SKM-1 treated with dmso at 0.1 percent for 144 hours (cell line): ENCODE results near the gene CDH4.

Source experiments
- DNase-seq: peaks from one replicate; lab custom pipeline; 2025; ENCODE audit not compliant: unreplicated experiment; lab: John Stamatoyannopoulos, UW

The CDH4 gene

DNA sequence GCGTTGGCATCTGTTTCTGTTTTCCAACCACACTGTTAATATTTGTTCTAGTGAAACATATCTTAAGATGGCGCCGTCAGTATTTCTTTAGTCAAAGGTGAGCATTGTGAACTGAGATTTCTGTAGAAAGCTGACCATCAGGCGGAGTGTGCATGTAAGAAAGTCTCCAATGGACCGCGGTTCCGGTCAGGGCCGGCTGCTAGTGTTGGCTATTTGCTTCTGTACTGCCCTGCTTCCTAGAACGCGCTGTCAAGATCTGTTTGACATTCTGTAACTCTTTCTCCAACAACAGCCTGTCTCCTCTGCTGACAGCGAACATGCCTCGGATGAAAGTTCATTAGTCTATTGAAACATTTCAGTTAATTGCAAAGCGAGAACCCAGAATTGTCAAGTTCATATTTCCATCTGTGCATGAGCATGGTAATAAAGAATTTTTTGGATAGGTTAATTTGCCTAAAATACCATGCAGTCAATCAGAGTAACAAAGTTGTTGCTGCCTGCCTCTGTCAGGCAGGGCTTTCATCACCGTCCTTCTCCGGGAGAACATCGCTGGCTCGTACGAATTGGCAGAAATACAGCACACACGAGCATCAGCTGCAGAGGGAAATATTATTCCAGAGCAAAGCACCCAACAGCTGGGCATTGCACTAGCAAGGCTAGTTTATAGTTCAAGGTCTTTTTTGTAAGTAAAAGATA, 369.1 kb downstream of the CDH4 start:
- no peak for DNase-seq

GRCh38 chr20:61621852-61622251, 369.8 kb downstream of the CDH4 start:
- no peak for DNase-seq

- no peak for DNase-seq
These were observed 371.4 kb downstream of the CDH4 start for GRCh38 chr20:61623451-61623850.

- no peak for DNase-seq
These were observed 373.2 kb downstream of the CDH4 start for GRCh38 chr20:61625246-61625645.

DNA sequence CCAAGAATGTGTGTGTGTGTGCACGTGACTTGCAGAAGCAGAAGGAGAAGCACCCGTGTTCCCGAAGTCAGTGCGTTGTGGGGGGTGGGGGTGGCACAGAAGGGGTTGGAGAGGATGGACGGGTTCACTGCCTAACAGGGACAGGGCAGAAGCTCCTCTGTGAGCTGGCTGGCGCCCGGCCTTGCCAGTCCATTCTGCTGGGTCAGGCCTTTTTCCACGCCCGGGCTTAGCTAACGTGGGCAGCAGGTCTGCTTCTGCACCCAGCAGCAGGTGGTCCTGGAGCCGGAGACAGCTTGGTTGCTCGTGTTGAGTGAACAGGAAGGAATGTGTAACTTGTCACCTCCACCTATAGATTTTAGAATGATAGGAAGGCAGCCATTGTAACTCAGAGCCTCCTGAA, 374.4 kb downstream of the CDH4 start:
- no peak for DNase-seq

DNA sequence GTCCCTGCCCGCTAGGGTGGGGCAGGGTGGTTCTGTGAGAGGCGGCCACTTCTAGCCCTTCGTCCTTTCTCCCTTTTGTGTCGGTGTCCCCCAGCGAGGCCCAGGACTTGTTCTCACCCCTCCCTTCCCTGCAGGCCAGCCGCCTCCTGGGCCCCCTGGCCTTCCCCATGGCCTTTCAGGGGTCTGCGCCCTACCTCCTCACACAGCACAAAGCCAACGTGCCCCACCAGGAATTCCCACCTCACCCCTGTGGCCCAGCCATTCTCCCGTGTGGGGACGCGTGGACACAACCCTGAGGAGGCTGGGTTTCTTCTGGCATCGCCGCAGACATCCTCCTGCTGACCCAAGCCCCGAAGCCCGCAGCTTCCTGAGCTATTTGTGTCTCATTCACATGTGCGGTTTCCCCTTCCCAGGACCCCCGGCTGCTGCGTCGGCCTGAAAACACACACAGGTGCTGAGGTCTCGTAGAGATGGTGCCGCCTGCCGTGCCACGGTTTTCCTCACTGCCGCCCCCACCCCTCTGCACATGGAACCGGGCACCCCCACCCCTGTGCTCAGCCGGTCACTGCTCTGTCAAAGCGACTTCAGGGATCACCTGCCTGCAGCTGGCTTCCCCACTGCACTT, 375.8 kb downstream of the CDH4 start:
- no peak for DNase-seq

- no peak for DNase-seq
These were observed 376.4 kb downstream of the CDH4 start for GRCh38 chr20:61628480-61628879.

DNA sequence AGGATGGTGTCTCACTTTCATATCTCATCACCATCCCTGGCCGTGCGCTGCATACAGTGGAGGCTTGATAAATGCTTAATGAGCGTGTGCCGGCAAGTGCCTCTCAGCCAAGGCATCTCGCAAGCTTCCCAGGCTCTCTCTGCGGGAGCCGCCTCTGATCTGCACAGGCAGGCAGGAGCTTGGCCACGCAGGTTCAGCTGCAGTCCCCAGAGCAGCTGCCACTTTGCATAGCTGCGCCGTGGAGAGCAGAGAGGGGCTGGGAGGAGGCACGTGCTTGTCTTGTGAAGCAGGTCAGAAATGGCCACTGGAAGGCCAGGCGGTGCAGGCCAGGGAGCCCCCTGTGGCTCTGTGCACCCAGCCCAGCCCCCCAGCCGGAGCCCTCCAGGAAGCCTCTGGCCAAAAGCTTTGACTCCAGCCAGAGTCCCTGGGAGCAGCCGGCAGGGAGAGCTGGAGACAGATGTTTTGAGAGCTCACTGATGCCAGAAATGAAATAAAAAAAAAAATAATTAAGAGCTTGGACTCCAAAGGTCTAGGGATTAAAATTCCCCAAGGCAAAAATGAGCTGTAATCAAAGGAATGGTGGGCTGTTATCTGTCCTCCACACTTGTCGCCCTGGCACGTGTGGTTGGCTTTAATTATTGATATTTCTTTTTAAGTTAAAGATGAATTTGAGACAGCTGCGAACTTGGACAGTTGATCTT, 377.0 kb downstream of the CDH4 start:
- DNase-seq, result no peak

- DNase-seq, result no peak
These were observed 377.7 kb downstream of the CDH4 start for GRCh38 chr20:61629602-61630390.

DNA sequence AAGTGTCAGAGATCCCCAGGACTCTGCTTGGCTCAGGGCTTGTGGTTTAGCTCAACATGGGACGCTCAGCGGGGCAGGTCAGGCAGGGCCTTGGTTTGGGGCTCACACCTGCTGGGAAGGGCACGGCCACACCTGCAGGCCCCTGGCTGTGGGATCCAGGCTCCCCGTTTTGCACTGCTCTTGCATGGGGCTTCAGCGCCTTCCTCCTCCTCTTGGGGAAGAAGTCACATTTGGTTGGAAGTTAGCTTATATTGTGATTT, 378.3 kb downstream of the CDH4 start:
- no peak for DNase-seq

- no peak for DNase-seq
These were observed 378.8 kb downstream of the CDH4 start for GRCh38 chr20:61630816-61631215.

DNA sequence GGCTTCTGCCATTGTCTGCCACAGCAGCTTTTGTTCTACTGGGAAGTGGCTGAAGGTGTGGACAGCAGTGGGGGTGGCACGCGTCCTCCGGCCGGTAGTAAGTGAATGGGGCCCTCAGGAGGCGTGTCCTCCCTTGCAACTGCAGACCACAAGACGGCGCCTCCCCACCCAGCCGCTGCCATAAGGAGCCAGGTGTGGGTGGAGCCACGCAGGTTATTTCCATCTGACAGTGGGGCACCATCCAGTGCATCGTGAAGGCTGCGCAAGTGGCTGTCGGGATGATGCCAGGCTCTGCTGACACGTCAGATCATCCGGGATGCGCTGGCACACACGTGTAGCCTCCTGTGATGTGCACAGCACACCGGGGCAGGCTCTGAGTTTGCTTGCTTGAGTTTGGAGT, 379.7 kb downstream of the CDH4 start:
- no peak for DNase-seq

DNA sequence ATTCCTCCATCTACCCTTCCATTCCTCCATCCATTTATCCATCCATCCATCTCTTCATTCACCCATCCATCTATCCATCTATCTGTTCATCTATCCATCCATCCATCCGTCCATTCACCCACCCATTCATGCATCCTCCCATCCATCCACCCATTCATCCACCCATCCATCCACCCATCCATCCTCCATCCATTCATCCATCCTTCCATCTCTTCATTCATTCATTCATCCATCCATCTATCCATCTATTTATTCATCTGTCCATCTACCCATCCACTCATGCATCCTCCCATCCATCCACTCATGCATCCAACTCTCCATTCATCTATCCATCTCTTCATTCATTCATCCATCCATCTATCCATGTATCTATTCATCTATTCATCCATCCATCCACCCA, 380.9 kb downstream of the CDH4 start:
- DNase-seq, result no peak

DNA sequence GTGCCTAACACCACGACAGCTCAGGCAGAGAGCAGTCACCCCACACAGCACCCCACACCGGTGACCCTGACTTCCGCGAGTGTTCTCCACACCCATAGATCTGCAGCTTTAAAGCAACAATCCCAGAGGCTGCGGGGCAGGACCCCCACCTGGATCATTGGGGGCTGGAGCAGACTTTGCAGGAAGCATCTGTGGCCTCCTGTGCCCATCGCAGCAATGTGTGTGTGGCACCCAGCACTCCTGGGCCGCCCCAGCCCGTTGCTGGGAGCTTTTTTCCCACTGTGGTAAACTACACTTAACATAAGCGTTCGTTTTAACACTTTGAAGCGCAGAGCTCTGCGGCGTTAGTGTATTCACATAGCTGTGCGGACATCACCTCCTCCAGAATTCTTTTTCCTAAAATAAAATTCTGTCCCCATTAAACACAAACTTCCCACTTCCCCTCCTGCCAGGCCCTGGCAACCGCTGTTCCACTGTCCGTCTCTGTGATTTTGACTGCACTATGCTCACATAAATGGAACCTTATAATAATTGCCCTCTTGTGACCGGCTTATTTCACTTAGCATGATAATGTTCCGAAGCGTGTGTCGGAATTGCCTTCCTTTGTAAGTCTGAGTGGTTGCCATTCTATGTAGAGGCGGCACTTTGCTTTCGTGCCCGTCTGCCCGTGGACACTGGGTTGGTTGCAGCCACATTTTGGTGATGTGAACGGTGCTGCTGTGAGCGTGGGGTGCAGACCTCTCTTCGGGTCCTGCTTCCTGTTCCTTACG, 382.5 kb downstream of the CDH4 start:
- no peak for DNase-seq

DNA sequence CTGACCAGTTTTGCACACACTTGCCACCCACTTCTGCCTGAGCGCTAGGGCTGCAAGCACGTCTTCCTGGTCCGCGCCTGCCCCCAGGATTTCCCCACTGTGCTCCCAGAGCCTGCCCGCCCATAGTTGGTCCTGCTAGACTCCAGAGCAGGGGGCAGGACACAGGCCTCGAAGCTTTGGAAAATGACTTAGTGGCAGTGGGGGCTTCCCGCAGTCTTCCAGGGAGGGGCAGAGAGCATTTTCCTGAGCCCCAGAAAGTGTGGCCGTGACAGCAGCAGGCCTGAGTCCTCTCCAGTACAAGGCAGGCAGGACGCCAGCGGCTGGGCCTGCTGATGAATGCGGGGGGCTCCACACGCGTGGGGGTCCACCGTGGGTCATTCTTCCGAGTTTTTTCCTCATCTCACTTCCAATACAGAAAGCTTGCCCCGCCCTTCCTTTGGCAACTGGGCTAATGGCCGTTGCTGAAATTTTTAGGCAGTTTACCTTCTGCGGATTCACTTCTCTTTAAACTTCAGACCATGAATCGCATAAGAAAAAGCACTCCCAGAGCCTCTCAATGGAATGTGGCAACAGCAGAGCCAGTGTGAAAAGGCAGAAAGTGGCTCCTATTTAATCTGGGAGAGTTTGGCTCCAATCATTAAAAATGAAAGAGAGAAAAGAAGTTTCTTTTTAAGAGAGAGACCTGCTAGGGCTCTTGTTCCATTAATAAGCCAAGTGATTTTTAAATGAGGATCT, 383.8 kb downstream of the CDH4 start:
- DNase-seq, result no peak

- no peak for DNase-seq
These were observed 384.6 kb downstream of the CDH4 start for GRCh38 chr20:61636531-61637116.

- no peak for DNase-seq
These were observed 386.9 kb downstream of the CDH4 start for GRCh38 chr20:61638802-61639585.

- DNase-seq, result no peak
These were observed 388.2 kb downstream of the CDH4 start for GRCh38 chr20:61640131-61640870.

- no peak for DNase-seq
These were observed 388.8 kb downstream of the CDH4 start for GRCh38 chr20:61640871-61641245.
